Keratinocyte (primary cell): ENCODE measurements around the gene CCNY. TPM values are rescaled to one million over a fixed set of nuclear protein-coding genes. Genes with fewer than 3 reads are reported as not detected.

Source experiments
- DNase-seq: peaks from one replicate; pipeline ENCODE4 v3.0.0-alpha.2; 2011; ENCODE audit warnings: low read depth, missing footprints, low spot score
- FAIRE-seq: peaks from 2 replicates; lab custom pipeline; 2011; peaks lifted over from hg19 to GRCh38; lab: Jason Lieb, UNC
- H2AFZ ChIP-seq: 2 replicates; pipeline ENCODE4 v1.6.0; 2012; ENCODE audit warnings: low read length, control low read depth, inconsistent platforms; ENCODE audit not compliant: control insufficient read depth
- H3K27ac ChIP-seq: 2 replicates; pipeline ENCODE4 v1.5.1; 2011; ENCODE audit warnings: low read length; ENCODE audit not compliant: control insufficient read depth, insufficient read depth
- H3K27me3 ChIP-seq: 3 replicates; pipeline ENCODE4 v1.6.0; 2011; ENCODE audit warnings: low read length; ENCODE audit not compliant: control insufficient read depth, insufficient read depth; ENCODE audit errors: extremely low read depth
- H3K36me3 ChIP-seq, 2 experiments: 2 replicates in 1 of 2; 3 replicates in 1 of 2; pipeline ENCODE4 v1.5.1; 2011; ENCODE audit warnings: low read length in 2 of 2, mild to moderate bottlenecking in 1 of 2; ENCODE audit not compliant: control insufficient read depth in 2 of 2, insufficient read depth in 2 of 2; ENCODE audit errors: extremely low read depth in 1 of 2
- H3K4me1 ChIP-seq: 3 replicates; pipeline ENCODE4 v1.5.1; 2011; ENCODE audit warnings: low read length; ENCODE audit not compliant: control insufficient read depth, insufficient read depth; ENCODE audit errors: extremely low read depth
- H3K4me2 ChIP-seq: 3 replicates; pipeline ENCODE4 v1.6.0; 2011; ENCODE audit warnings: low read depth, low read length; ENCODE audit not compliant: control insufficient read depth, insufficient read depth; ENCODE audit errors: extremely low read depth
- H3K4me3 ChIP-seq, 3 experiments: fragments of 200-600 bp in 1 of 3; sonication (generic) in 1 of 3; 2 replicates in 2 of 3; 3 replicates in 1 of 3; pipeline ENCODE4 v1.5.1; 2011 to 2016; ENCODE audit warnings: low read length in 3 of 3, mild to moderate bottlenecking in 3 of 3, control low read depth in 2 of 3, inconsistent platforms in 1 of 3, low read depth in 1 of 3, mixed read lengths in 1 of 3, mixed run types in 1 of 3, moderate library complexity in 1 of 3; ENCODE audit not compliant: control insufficient read depth in 2 of 3, insufficient read depth in 2 of 3; ENCODE audit errors: extremely low read depth in 1 of 3
- H3K79me2 ChIP-seq: 2 replicates; pipeline ENCODE4 v1.6.0; 2012; ENCODE audit warnings: low read length; ENCODE audit not compliant: control insufficient read depth, insufficient read depth
- H3K9ac ChIP-seq: 3 replicates; pipeline ENCODE4 v1.6.0; 2011; ENCODE audit warnings: low read length; ENCODE audit not compliant: control insufficient read depth, insufficient read depth; ENCODE audit errors: extremely low read depth
- H3K9me1 ChIP-seq: 3 replicates; pipeline ENCODE4 v1.6.0; 2011; ENCODE audit warnings: low read length; ENCODE audit not compliant: control insufficient read depth, insufficient read depth; ENCODE audit errors: extremely low read depth
- H3K9me3 ChIP-seq: 2 replicates; pipeline ENCODE4 v1.5.1; 2012; ENCODE audit warnings: low read depth, low read length; ENCODE audit not compliant: control insufficient read depth
- H4K20me1 ChIP-seq: 3 replicates; pipeline ENCODE4 v1.6.0; 2011; ENCODE audit warnings: low read length; ENCODE audit not compliant: control insufficient read depth, insufficient read depth; ENCODE audit errors: extremely low read depth
- EZH2 ChIP-seq: IDR thresholded peaks from one replicate; pipeline ENCODE4 v1.6.1; 2012; ENCODE audit warnings: inconsistent platforms, mild to moderate bottlenecking, low read length, moderate library complexity
- dilution Hi-C: fragments of 300-500 bp; cut with MboI; formaldehyde crosslinking; loops from one replicate; pipeline ENCODE4 v1.7.0; 2020; ENCODE audit warnings: low sequenced_read_pairs; ENCODE audit not compliant: extremely low pct_ligation_motif_present
- polyA plus RNA-seq, 5 experiments: library from polyadenylated mRNA; depleted of rRNA in 3 of 5; stranded (reverse) in 3 of 5; stranded (forward) in 1 of 5; unstranded in 1 of 5; fragments of >200 nt; gene quantifications; 1 replicate in 1 of 5; 2 replicates in 3 of 5; 3 replicates in 1 of 5; pipeline versions ENCODE4 v1.2.1 to v1.2.3, GENCODE V29; 2011 to 2012; ENCODE audit warnings: missing spikeins in 2 of 5, low read depth in 1 of 5, low replicate concordance in 1 of 5
- TF ChIP-seq, protein P1 (sequence below), 3 experiments: IDR thresholded peaks in 1 of 3; conservative IDR thresholded peaks in 1 of 3; optimal IDR thresholded peaks in 1 of 3; 2 replicates in 2 of 3; 3 replicates in 1 of 3; pipeline versions ENCODE3 to v1.5.1; 2011; ENCODE audit warnings: low read length in 3 of 3, mild to moderate bottlenecking in 3 of 3, moderate library complexity in 2 of 3, control low read depth in 1 of 3, inconsistent platforms in 1 of 3; ENCODE audit not compliant: insufficient read depth in 2 of 3; ENCODE audit errors: extremely low read depth in 1 of 3

The CCNY gene
- polyA plus RNA-seq, 1 donor (not counting 4 experiments of a cell fraction or from before 2014, with no cell fraction given) = 58.9 TPM

DNA sequence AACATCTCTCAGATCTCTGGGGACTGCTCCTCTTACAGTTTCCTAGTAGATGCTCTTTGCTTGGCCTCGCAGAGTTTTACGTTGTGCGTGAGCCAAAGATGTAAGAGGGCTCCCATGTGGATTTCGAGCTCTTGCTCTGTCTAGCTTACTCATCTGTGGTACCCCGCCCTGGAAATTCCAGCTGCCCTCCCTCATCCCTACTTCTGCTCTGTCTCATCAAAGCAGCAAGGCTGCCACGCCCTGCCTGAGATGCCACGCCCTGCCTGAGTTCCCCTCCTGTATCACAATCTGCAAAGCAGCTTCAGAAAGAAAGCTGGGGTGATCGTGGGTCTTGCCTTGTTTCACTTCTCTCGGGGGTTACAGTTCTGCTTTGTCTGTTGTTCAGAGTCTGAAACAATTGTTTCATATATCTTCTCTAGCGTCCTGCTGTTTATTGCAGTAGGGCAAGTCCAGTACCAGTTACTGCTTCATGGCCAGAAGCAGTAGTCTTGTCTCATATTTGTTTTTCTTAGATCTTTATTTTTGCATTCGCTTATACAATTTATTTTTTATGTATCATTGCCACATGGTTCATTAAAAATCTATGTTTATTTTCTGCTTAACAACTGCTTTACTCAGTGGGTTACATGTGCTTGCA lies 36.1 kb upstream of the CCNY start:
- Histone ChIP-seq H3K27me3 (no peaks in the 10 kb centered on the region), H3K9me1 (no peaks in the 10 kb centered on the region), H3K4me3 (no peak overlapping the region), H3K79me2 (no peaks in the 10 kb centered on the region), H4K20me1 (no peaks in the 10 kb centered on the region), H3K36me3 (no peaks in the 10 kb centered on the region), H3K4me1 (peaks cover 11% of the 10 kb centered on the region), H3K9me3 (no peaks in the 10 kb centered on the region), H3K4me2 (peak overlapping the region; percentile 67), H3K9ac (peak overlapping the region; percentile 48), H3K27ac (peak overlapping the region; percentile 66), H2AFZ (peak overlapping the region; percentile 73)
- dilution Hi-C loops = no loop called here
- TF ChIP-seq, protein P1, sequence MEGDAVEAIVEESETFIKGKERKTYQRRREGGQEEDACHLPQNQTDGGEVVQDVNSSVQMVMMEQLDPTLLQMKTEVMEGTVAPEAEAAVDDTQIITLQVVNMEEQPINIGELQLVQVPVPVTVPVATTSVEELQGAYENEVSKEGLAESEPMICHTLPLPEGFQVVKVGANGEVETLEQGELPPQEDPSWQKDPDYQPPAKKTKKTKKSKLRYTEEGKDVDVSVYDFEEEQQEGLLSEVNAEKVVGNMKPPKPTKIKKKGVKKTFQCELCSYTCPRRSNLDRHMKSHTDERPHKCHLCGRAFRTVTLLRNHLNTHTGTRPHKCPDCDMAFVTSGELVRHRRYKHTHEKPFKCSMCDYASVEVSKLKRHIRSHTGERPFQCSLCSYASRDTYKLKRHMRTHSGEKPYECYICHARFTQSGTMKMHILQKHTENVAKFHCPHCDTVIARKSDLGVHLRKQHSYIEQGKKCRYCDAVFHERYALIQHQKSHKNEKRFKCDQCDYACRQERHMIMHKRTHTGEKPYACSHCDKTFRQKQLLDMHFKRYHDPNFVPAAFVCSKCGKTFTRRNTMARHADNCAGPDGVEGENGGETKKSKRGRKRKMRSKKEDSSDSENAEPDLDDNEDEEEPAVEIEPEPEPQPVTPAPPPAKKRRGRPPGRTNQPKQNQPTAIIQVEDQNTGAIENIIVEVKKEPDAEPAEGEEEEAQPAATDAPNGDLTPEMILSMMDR (optimal IDR thresholded peaks at IDR 0.05 in 1 of 3, IDR thresholded peaks at IDR 0.05 in 1 of 3, conservative IDR thresholded peaks at IDR 0.05 in 1 of 3; ENCODE audit: extremely low read depth in 1 of 3, insufficient read depth in 2 of 3, low read length in 3 of 3) = no peak
- no peak for TF ChIP-seq EZH2
- peak; percentile 98 for FAIRE-seq
- peak; percentile 77 for DNase-seq

DNA sequence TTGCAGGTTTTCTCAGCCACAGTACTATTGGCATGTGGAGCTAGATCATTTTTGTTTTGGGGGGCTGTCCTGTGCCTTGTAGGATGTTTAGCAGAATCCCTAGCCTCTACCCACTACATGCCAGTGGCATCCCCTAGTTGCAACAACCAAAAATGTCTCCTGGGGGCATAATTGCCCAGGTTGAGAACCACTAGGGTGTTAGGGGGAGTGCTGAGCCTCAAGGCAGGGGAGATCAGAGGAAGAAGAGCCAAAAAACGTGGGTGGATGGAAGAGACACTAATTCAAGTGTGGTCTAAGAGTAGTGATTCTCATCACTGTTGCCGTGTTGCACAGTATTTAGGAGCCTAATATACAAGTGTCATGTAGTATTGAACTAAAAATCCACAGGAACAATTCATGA lies 31.7 kb upstream of the CCNY start:
- DNase-seq (no peak), FAIRE-seq (no peak)
- Histone ChIP-seq H3K79me2 (no peaks in the 10 kb centered on the region), H3K36me3 (no peaks in the 10 kb centered on the region), H3K27ac (no peak overlapping the region), H3K9me3 (no peaks in the 10 kb centered on the region), H3K4me2 (no peak overlapping the region), H3K4me3 (no peak overlapping the region), H4K20me1 (no peaks in the 10 kb centered on the region), H3K4me1 (peaks cover 17% of the 10 kb centered on the region), H3K9ac (no peak overlapping the region), H3K9me1 (no peaks in the 10 kb centered on the region), H3K27me3 (no peaks in the 10 kb centered on the region), H2AFZ (no peak overlapping the region)
- TF ChIP-seq EZH2 = no peak
- TF ChIP-seq, protein P1 (optimal IDR thresholded peaks at IDR 0.05 in 1 of 3, IDR thresholded peaks at IDR 0.05 in 1 of 3, conservative IDR thresholded peaks at IDR 0.05 in 1 of 3; ENCODE audit: extremely low read depth in 1 of 3, insufficient read depth in 2 of 3, low read length in 3 of 3) = peak in 1 of 3 experiments; percentile 3
- dilution Hi-C loops = no loop called here
